ENCODE measurements around the gene HOXB1.

DNA sequence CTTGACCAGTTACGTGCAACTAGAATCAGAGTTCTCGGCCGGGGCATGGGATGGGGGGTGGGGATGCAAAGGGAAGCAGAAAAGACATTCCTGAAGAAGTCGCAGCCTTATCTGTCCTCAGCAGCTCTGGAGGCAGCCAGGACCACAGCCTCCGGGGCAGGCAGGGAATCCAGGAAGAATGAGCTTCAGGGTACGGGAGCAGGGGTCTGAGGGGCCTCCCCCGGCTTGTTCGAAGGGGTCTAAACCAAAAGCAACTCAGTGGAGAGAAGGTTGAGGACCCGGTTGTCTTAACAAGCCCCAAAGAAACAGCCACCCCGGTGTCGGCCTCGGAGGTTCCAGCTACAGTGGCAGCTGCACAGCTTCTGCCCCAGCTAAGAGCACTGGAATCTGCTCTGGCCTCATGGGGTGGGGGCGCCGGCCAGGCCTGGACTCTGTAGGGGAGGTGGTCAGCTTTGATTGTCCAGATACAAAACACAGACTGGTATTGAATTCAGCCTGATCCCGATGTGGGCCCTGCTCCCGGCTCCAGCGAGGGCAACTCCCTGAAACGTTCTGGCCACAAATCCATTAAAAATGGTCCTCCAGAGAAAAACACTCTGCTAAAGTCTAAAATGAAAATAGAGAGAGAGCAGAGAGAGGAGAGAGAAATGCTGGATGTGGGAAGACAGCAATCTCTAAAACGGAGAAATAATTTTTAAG, 39.7 kb upstream of the HOXB1 start:
- TF ChIP-seq TAF1 (IDR thresholded peaks at IDR 0.05; ENCODE audit: borderline replicate concordance, low read depth, low read length) (no peak), POLR2A (IDR thresholded peaks at IDR 0.05; ENCODE audit: low read depth, low read length) (no peak), POLR2AphosphoS5 (IDR thresholded peaks at IDR 0.05; ENCODE audit: low read depth, low read length) (no peak)

Data from GM12892 (cell line).